ENCODE results near the gene TRIM15. TPM values are rescaled to one million over a fixed set of nuclear protein-coding genes. Genes with fewer than 3 reads are reported as not detected.

The TRIM15 gene
- total RNA-seq, 2 donors from 2014 or later, result not detected

DNA sequence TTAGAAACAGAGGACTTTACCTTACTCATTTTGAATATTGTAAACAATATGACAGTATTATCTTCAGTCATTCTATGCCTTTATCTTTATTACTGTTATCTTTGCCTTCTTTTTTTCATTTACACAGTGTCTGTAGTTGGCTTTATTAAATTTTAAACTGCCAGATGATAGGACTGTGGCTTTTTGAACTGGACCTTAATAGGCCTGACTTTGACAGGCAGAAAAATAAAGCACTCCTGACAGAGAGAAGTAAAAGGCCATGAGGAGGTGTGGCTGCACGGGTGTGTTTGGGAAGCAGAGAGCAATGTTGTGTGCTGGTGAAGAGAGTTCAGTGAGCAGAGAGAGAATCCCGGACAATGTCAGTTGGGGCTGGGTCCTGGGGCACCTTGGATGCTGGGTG lies 19.6 kb upstream of the TRIM15 start:
- H3K27me3 ChIP-seq, result no peaks in the 10 kb centered on the region
- no peak for DNase-seq (ENCODE audit: low spot score)
- no peaks in the 10 kb centered on the region for H3K9me3 ChIP-seq
- no peak for TF ChIP-seq CTCF (IDR thresholded peaks at IDR 0.05)
- no peaks in the 10 kb centered on the region for H3K36me3 ChIP-seq
- H3K27ac ChIP-seq, result no peak overlapping the region
- H3K4me3 ChIP-seq, result no peak overlapping the region
- H3K4me1 ChIP-seq, result no peaks in the 10 kb centered on the region

DNA sequence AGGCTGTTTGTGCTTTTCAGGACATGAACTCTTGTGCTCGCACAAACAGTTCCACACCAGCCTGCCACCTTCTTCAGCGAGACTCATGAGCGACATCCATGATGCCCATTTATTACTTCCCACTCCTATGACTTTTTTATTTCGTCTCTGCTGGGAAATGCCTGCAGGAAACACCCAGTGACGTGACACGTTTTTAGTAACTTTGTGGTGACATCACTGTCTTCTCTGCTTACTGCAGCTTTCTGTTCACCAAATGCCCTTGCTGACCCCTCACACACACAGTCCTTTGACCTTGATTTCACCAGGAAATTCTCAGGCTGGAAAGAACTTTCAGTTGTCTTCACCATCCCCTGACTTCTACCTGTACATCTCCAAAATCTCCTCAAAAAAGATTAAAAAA lies 18.5 kb upstream of the TRIM15 start:
- no peak overlapping the region for H3K27ac ChIP-seq
- no peak for DNase-seq (ENCODE audit: low spot score)
- TF ChIP-seq CTCF (IDR thresholded peaks at IDR 0.05), result no peak
- H3K36me3 ChIP-seq, result no peaks in the 10 kb centered on the region
- no peaks in the 10 kb centered on the region for H3K27me3 ChIP-seq
- H3K9me3 ChIP-seq, result no peaks in the 10 kb centered on the region
- H3K4me1 ChIP-seq, result no peaks in the 10 kb centered on the region
- no peak overlapping the region for H3K4me3 ChIP-seq

DNA sequence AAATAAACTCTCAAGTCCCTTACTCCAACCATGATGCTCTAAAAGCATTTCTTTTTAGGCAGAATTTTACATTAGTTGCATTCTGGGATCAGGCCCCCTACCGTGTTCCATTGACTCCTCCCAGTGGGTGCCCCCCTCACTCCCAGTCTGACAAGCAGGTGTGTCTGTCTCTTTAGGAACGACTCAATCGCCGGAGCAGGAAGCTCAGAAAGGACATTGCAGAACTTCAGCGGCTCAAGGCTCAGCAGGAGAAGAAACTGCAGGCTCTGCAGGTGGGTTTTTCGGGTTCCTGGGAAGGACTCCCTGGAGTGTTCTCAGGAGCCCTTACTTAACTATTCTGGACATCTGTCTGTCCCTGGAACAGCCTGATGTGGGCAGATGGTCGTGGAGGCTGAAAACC lies 17.5 kb upstream of the TRIM15 start:
- H3K36me3 ChIP-seq, result no peaks in the 10 kb centered on the region
- no peak for TF ChIP-seq CTCF (IDR thresholded peaks at IDR 0.05)
- H3K4me3 ChIP-seq, result no peak overlapping the region
- H3K27ac ChIP-seq, result no peak overlapping the region
- no peaks in the 10 kb centered on the region for H3K4me1 ChIP-seq
- DNase-seq (ENCODE audit: low spot score), result no peak
- H3K27me3 ChIP-seq, result no peaks in the 10 kb centered on the region
- H3K9me3 ChIP-seq, result no peaks in the 10 kb centered on the region

DNA sequence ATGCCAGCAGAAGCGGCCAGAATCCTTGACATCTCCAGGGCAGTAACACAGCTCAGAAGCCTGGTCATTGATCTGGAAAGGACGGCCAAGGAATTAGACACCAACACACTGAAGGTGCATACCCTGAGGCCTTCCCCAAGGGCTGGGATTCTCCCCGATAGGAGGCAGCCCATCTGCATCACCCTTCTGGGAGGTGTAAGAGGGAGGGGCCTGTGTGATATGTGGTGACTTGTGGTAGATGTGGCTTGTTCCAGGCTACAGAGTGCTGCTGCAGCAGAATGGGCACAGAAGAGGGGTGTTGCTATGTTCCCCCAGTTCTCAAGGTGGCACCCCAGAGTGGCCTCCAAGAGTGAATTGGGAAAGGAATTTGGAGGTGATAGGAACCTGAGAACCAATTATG lies 16.2 kb upstream of the TRIM15 start:
- H3K27me3 ChIP-seq, result no peaks in the 10 kb centered on the region
- DNase-seq (ENCODE audit: low spot score), result no peak

GRCh38 chr6:30149234-30149633 lies 14.1 kb upstream of the TRIM15 start:
- no peak for DNase-seq (ENCODE audit: low spot score)
- H3K27me3 ChIP-seq, result no peaks in the 10 kb centered on the region
- H3K36me3 ChIP-seq, result no peaks in the 10 kb centered on the region
- no peak overlapping the region for H3K4me3 ChIP-seq
- no peaks in the 10 kb centered on the region for H3K4me1 ChIP-seq
- no peaks in the 10 kb centered on the region for H3K9me3 ChIP-seq
- no peak for TF ChIP-seq CTCF (IDR thresholded peaks at IDR 0.05)
- no peak overlapping the region for H3K27ac ChIP-seq

More for the DNA sequence above, 16.2 kb upstream of the TRIM15 start:
- Histone ChIP-seq H3K36me3 (no peaks in the 10 kb centered on the region), H3K4me1 (no peaks in the 10 kb centered on the region), H3K27ac (no peak overlapping the region), H3K4me3 (no peak overlapping the region), H3K9me3 (no peaks in the 10 kb centered on the region)
- no peak for TF ChIP-seq CTCF (IDR thresholded peaks at IDR 0.05)

- H3K27me3 ChIP-seq, result no peaks in the 10 kb centered on the region
- no peaks in the 10 kb centered on the region for H3K4me1 ChIP-seq
- no peak overlapping the region for H3K4me3 ChIP-seq
- H3K27ac ChIP-seq, result no peak overlapping the region
- H3K9me3 ChIP-seq, result no peaks in the 10 kb centered on the region
- no peaks in the 10 kb centered on the region for H3K36me3 ChIP-seq
- DNase-seq (ENCODE audit: low spot score), result no peak
- no peak for TF ChIP-seq CTCF (IDR thresholded peaks at IDR 0.05)
Observed at GRCh38 chr6:30149858-30150550, 13.3 kb upstream of the TRIM15 start.
